Liver (tissue), 9 donors: Measurements from ENCODE around the gene HPS1. TPM values are rescaled to one million over a fixed set of nuclear protein-coding genes. Genes with fewer than 3 reads are reported as not detected.

Experiments used
- DNase-seq: peaks from one replicate; pipeline ENCODE4 v3.0.0-alpha.2; 2017; ENCODE audit warnings: low spot score
- H3K27ac ChIP-seq, 2 donors: one replicate each; pipeline ENCODE4 v1.7.0; 2013; ENCODE audit warnings: inconsistent platforms in 2 of 2, low read length in 2 of 2, control low read depth in 1 of 2, low read depth in 1 of 2, mild to moderate bottlenecking in 1 of 2
- H3K27me3 ChIP-seq, 4 donors: one replicate each; pipeline versions ENCODE4 v1.6.1 to v1.7.0; 2013; ENCODE audit warnings: low read length in 3 of 4, inconsistent platforms in 1 of 4, mild to moderate bottlenecking in 1 of 4, moderate library complexity in 1 of 4; ENCODE audit not compliant: control insufficient read depth in 4 of 4, insufficient read depth in 4 of 4
- H3K36me3 ChIP-seq, 4 donors: one replicate each; pipeline versions ENCODE4 v1.6.1 to v1.7.0; 2013; ENCODE audit warnings: low read length in 3 of 4, mild to moderate bottlenecking in 3 of 4, low read depth in 1 of 4, moderate library complexity in 1 of 4; ENCODE audit not compliant: control insufficient read depth in 4 of 4, insufficient read depth in 3 of 4
- H3K4me1 ChIP-seq, 4 donors: one replicate each; pipeline versions ENCODE4 v1.6.1 to v1.7.0; 2013; ENCODE audit warnings: low read length in 3 of 4, mild to moderate bottlenecking in 3 of 4, moderate library complexity in 1 of 4; ENCODE audit not compliant: control insufficient read depth in 4 of 4, insufficient read depth in 4 of 4
- H3K4me3 ChIP-seq, 3 donors: one replicate each; pipeline versions ENCODE4 v1.6.1 to v1.7.0; 2013; ENCODE audit warnings: low read length in 3 of 3, control low read depth in 1 of 3, low read depth in 1 of 3, mild to moderate bottlenecking in 1 of 3
- H3K9ac ChIP-seq, 2 donors: one replicate each; pipeline ENCODE4 v1.7.0; 2013; ENCODE audit warnings: low read length in 2 of 2, mild to moderate bottlenecking in 2 of 2, moderate library complexity in 2 of 2, control low read depth in 1 of 2, low read depth in 1 of 2
- H3K9me3 ChIP-seq, 4 donors: one replicate each; pipeline versions ENCODE4 v1.6.1 to v1.7.0; 2013; ENCODE audit warnings: low read length in 3 of 4; ENCODE audit not compliant: control insufficient read depth in 4 of 4
- EGR1 ChIP-seq, 2 donors: IDR thresholded peaks; 2 replicates each; pipeline ENCODE4 v1.6.1; 2016 to 2018; ENCODE audit warnings: antibody characterized with exemption in 2 of 2, low read depth in 2 of 2
- FOXA1 ChIP-seq: IDR thresholded peaks from 2 replicates; pipeline ENCODE4 v1.6.1; 2016; ENCODE audit warnings: antibody characterized with exemption
- GABPA ChIP-seq, 2 donors: IDR thresholded peaks in 1 of 2; conservative IDR thresholded peaks in 1 of 2; 2 replicates each; pipeline ENCODE4 v1.6.1; 2016; ENCODE audit warnings: antibody characterized with exemption in 2 of 2, mild to moderate bottlenecking in 1 of 2, moderate library complexity in 1 of 2
- HNF4A ChIP-seq, 2 donors: conservative IDR thresholded peaks; 2 replicates each; pipeline ENCODE4 v1.6.1; 2016; ENCODE audit warnings: antibody characterized with exemption in 2 of 2, mild to moderate bottlenecking in 2 of 2
- HNF4G ChIP-seq: IDR thresholded peaks from 2 replicates; pipeline ENCODE4 v1.6.1; 2016; ENCODE audit warnings: antibody characterized with exemption
- JUND ChIP-seq, 2 donors: IDR thresholded peaks; 2 replicates each; pipeline ENCODE4 v1.6.1; 2016; ENCODE audit warnings: antibody characterized with exemption in 2 of 2
- NR2F2 ChIP-seq: IDR thresholded peaks from 2 replicates; pipeline ENCODE4 v1.6.1; 2016; ENCODE audit warnings: antibody characterized with exemption
- RAD21 ChIP-seq, 2 donors: IDR thresholded peaks; 2 replicates each; pipeline ENCODE4 v1.6.1; 2016; ENCODE audit warnings: antibody characterized with exemption in 2 of 2, mild to moderate bottlenecking in 2 of 2
- RXRA ChIP-seq, 2 donors: IDR thresholded peaks; 2 replicates each; pipeline ENCODE4 v1.6.1; 2017 to 2018; ENCODE audit warnings: antibody characterized with exemption in 2 of 2, mild to moderate bottlenecking in 1 of 2
- SP1 ChIP-seq: IDR thresholded peaks from 2 replicates; pipeline ENCODE4 v1.6.1; 2018; ENCODE audit warnings: antibody characterized with exemption, mild to moderate bottlenecking
- TAF1 ChIP-seq: conservative IDR thresholded peaks from 2 replicates; pipeline ENCODE4 v1.6.1; 2016; ENCODE audit warnings: antibody characterized with exemption, mild to moderate bottlenecking
- YY1 ChIP-seq: IDR thresholded peaks from 2 replicates; pipeline ENCODE4 v1.6.1; 2016; ENCODE audit warnings: antibody characterized with exemption, mild to moderate bottlenecking
- WGBS: extraction: QIAGEN DNeasy Blood & Tissue Kit; methylation state at CpG from one replicate; pipeline ENCODE4 v1.1.7; 2013; 5-methylcytosine and 5-hydroxymethylcytosine counted together
- polyA plus RNA-seq, 2 donors: library from polyadenylated mRNA; stranded (reverse) in 1 of 2; unstranded in 1 of 2; fragments of 200-250 nt in 1 of 2; fragments of >200 nt in 1 of 2; fragmentation: Nextera tagmentation in 1 of 2; extraction: Ambion mirVana in 1 of 2; gene quantifications; one replicate each; pipeline versions ENCODE4 v1.2.1 to v1.2.3, GENCODE V29; 2013 to 2015
- total RNA-seq, 2 donors: library from RNA; depleted of rRNA; stranded (reverse); fragments of >200 nt; gene quantifications; one replicate each; pipeline ENCODE4 v1.2.3, GENCODE V29; 2014
- TF ChIP-seq, protein P1 (sequence below): IDR thresholded peaks from 2 replicates; pipeline ENCODE4 v1.6.1; 2016; ENCODE audit warnings: antibody characterized with exemption
- TF ChIP-seq, protein P2 (sequence below): fragments of 150-350 bp; IDR thresholded peaks from 2 replicates; pipeline ENCODE4 v1.5.1; 2017; ENCODE audit warnings: improper control_type of control experiment, low read depth, low read length; ENCODE audit not compliant: missing input control
- TF ChIP-seq, protein P3 (sequence below): IDR thresholded peaks from 2 replicates; pipeline ENCODE4 v1.6.1; 2016; ENCODE audit warnings: antibody characterized with exemption, mild to moderate bottlenecking
- donor health status: healthy.
- donor health status: healthy.
- donor health status: healthy.
- donor health status: healthy.
- donor health status: healthy.

HPS1 gene
- total and polyA plus RNA-seq, 4 donors = 19.9 to 56.7 (median 29.8) TPM

DNA sequence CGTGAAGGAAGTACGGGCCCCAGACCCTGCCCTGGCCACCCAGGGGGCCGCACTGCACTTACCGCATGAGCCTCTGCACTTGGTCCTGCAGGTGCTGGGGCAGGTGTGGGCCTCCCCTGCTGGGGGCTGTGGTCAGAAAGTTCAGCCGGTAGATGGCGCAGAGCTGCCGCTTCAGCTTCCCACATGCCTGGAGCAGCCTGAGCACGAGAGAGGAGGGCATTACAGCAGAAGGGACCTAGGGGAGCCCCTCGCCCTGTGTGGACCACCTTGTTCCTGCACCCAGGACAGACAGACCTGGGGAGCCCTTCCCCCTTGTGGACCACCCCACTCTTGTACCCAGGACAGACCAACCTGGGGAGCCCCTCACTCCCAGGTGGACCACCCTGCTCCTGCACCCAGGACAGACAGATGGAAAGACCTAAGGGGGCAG is 23.0 kb downstream of the HPS1 start:
- Histone ChIP-seq H3K4me3 (no peak overlapping the region), H3K36me3 (peaks cover 4 to 26% (median 12%) of the 10 kb centered on the region in 4 donors), H3K9me3 (no peaks in the 10 kb centered on the region), H3K4me1 (peaks cover 3 to 28% (median 15%) of the 10 kb centered on the region in 4 donors), H3K27me3 (no peaks in the 10 kb centered on the region), H3K9ac (no peak overlapping the region), H3K27ac (no peak overlapping the region)
- WGBS = 93% methylated on average over 9 of the region's 9 CpGs
- DNase-seq = no peak
- TF ChIP-seq RAD21 (IDR thresholded peaks at IDR 0.05) = peak in 1 of 2 donors; percentile 34
- TF ChIP-seq FOXA1 = no peak
- no peak for TF ChIP-seq GABPA (IDR thresholded peaks at IDR 0.05 in 1 of 2, conservative IDR thresholded peaks at IDR 0.05 in 1 of 2)

DNA sequence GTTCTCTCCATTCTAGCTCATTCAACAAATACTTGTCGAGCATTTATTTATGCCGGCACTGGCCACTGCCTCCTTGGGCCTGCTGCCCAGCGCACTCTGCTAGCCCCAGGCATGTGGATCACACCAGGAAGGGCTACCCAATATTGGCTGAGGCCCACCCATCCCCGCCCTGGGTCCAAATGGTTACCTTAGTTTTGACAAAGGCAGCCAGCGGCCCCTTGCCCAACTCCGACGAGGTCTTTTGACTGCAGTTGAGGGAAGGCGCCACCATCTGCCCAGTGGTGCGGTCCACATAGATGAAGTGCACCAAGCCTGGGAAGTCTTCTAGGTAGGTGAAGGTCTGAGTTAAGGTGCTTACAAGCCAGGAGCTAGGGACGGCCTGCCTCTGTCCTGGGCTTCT is 24.6 kb downstream of the HPS1 start:
- peaks cover 3 to 24% (median 8%) of the 10 kb centered on the region in 4 donors for H3K36me3 ChIP-seq
- H3K9ac ChIP-seq = no peak overlapping the region
- H3K27ac ChIP-seq = no peak overlapping the region
- no peak overlapping the region for H3K4me3 ChIP-seq
- H3K27me3 ChIP-seq = no peaks in the 10 kb centered on the region
- peaks cover 3 to 32% (median 20%) of the 10 kb centered on the region in 4 donors for H3K4me1 ChIP-seq
- TF ChIP-seq, protein P1, sequence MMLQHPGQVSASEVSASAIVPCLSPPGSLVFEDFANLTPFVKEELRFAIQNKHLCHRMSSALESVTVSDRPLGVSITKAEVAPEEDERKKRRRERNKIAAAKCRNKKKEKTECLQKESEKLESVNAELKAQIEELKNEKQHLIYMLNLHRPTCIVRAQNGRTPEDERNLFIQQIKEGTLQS = no peak
- TF ChIP-seq GABPA (IDR thresholded peaks at IDR 0.05 in 1 of 2, conservative IDR thresholded peaks at IDR 0.05 in 1 of 2) = no peak
- TF ChIP-seq JUND (IDR thresholded peaks at IDR 0.05) = no peak
- no peak for TF ChIP-seq EGR1 (IDR thresholded peaks at IDR 0.05; ENCODE audit: low read depth in 2 of 2)
- TF ChIP-seq, protein P2, sequence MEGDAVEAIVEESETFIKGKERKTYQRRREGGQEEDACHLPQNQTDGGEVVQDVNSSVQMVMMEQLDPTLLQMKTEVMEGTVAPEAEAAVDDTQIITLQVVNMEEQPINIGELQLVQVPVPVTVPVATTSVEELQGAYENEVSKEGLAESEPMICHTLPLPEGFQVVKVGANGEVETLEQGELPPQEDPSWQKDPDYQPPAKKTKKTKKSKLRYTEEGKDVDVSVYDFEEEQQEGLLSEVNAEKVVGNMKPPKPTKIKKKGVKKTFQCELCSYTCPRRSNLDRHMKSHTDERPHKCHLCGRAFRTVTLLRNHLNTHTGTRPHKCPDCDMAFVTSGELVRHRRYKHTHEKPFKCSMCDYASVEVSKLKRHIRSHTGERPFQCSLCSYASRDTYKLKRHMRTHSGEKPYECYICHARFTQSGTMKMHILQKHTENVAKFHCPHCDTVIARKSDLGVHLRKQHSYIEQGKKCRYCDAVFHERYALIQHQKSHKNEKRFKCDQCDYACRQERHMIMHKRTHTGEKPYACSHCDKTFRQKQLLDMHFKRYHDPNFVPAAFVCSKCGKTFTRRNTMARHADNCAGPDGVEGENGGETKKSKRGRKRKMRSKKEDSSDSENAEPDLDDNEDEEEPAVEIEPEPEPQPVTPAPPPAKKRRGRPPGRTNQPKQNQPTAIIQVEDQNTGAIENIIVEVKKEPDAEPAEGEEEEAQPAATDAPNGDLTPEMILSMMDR = no peak
- DNase-seq = no peak
- 98% methylated on average over 10 of the region's 10 CpGs for WGBS
- no peaks in the 10 kb centered on the region for H3K9me3 ChIP-seq

DNA sequence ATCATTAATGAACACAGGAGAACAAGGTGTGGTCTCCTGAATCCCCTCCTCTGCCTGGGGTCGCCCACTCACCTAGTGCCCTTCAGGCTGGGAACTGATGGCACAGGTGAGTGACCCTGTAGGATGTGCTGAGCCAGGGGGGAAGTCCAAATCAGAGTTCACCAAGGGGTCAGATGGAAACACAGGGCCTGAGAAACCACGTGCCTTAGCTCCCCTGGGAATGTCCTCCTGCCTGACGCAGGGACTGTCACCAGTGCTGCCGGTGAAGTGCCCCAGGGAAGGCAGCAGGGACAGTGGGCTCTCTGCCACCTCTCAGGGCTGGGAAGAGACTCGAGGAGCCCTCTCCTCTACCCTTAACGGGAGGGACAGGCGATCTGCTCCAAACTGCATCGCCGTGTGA is 25.9 kb downstream of the HPS1 start:
- Histone ChIP-seq H3K36me3 (peaks cover 3 to 25% (median 10%) of the 10 kb centered on the region in 4 donors), H3K9me3 (no peaks in the 10 kb centered on the region), H3K4me1 (peaks cover 3 to 32% (median 20%) of the 10 kb centered on the region in 4 donors), H3K27me3 (no peaks in the 10 kb centered on the region), H3K4me3 (no peak overlapping the region), H3K9ac (peak overlapping the region; percentile 10 to 40), H3K27ac (peak overlapping the region; percentile 69 to 81)
- TF ChIP-seq NR2F2 = peak; percentile 44
- TF ChIP-seq JUND (IDR thresholded peaks at IDR 0.05) = peak in 1 of 2 donors; percentile 43
- peak; percentile 89 for TF ChIP-seq SP1
- no peak for TF ChIP-seq RAD21 (IDR thresholded peaks at IDR 0.05)
- peak; percentile 19 to 57 for TF ChIP-seq EGR1 (IDR thresholded peaks at IDR 0.05; ENCODE audit: low read depth in 2 of 2)
- TF ChIP-seq RXRA (IDR thresholded peaks at IDR 0.05) = peak; percentile 99
- peak; percentile 81 for TF ChIP-seq YY1
- TF ChIP-seq FOXA1 = peak; percentile 53
- TF ChIP-seq, protein P1 = no peak
- TF ChIP-seq HNF4A (conservative IDR thresholded peaks at IDR 0.05) = peak; percentile 91 to 92
- peak; percentile 80 for TF ChIP-seq HNF4G
- TF ChIP-seq TAF1 = peak; percentile 88
- TF ChIP-seq GABPA (IDR thresholded peaks at IDR 0.05 in 1 of 2, conservative IDR thresholded peaks at IDR 0.05 in 1 of 2) = no peak
- TF ChIP-seq, protein P3, sequence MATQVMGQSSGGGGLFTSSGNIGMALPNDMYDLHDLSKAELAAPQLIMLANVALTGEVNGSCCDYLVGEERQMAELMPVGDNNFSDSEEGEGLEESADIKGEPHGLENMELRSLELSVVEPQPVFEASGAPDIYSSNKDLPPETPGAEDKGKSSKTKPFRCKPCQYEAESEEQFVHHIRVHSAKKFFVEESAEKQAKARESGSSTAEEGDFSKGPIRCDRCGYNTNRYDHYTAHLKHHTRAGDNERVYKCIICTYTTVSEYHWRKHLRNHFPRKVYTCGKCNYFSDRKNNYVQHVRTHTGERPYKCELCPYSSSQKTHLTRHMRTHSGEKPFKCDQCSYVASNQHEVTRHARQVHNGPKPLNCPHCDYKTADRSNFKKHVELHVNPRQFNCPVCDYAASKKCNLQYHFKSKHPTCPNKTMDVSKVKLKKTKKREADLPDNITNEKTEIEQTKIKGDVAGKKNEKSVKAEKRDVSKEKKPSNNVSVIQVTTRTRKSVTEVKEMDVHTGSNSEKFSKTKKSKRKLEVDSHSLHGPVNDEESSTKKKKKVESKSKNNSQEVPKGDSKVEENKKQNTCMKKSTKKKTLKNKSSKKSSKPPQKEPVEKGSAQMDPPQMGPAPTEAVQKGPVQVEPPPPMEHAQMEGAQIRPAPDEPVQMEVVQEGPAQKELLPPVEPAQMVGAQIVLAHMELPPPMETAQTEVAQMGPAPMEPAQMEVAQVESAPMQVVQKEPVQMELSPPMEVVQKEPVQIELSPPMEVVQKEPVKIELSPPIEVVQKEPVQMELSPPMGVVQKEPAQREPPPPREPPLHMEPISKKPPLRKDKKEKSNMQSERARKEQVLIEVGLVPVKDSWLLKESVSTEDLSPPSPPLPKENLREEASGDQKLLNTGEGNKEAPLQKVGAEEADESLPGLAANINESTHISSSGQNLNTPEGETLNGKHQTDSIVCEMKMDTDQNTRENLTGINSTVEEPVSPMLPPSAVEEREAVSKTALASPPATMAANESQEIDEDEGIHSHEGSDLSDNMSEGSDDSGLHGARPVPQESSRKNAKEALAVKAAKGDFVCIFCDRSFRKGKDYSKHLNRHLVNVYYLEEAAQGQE = peak; percentile 75
- WGBS = 54% methylated on average over 9 of the region's 9 CpGs
- no peak for DNase-seq
